PC-3 (cell line): ENCODE data around the gene SPSB1. TPM values are rescaled to one million over a fixed set of nuclear protein-coding genes. Genes with fewer than 3 reads are reported as not detected.

Experiments
- ATAC-seq: fragments of 200-7000 bp; cut with Tn5 transposase; 2 replicates; pipeline ENCODE4 v1.9.1; 2020; ENCODE audit warnings: mild to moderate bottlenecking, moderate library complexity
- BruUV-seq: library from RNA; stranded (reverse); fragments of 400-500 nt; replicated peaks from 2 replicates; lab custom pipeline; 2021; lab: Mats Ljungman, UMichigan
- CTCF ChIA-PET: fragments of 300-600 bp; sonication (Branson Sonifier 250); formaldehyde crosslinking; loops from one replicate; lab custom pipeline; 2022; ENCODE audit warnings: antibody characterized with exemption; lab: Charles Lee
- POLR2A ChIA-PET: fragments of 300-600 bp; sonication (Branson Sonifier 250); formaldehyde crosslinking; loops from one replicate; lab custom pipeline; 2022; ENCODE audit warnings: antibody characterized with exemption; ENCODE audit not compliant: unreplicated experiment; lab: Charles Lee
- DNase-seq: peaks from one replicate; pipeline ENCODE4 v3.0.0-alpha.2; 2015
- H2AFZ ChIP-seq: fragments of 300-600 bp; sonication (generic); 2 replicates; pipeline ENCODE4 v1.6.0; 2016; ENCODE audit warnings: antibody characterized with exemption, low read length
- H3F3A ChIP-seq: fragments of 300-600 bp; sonication (generic); one replicate; pipeline ENCODE4 v1.6.0; 2017; ENCODE audit warnings: antibody characterized with exemption, low read length, control low read depth, mild to moderate bottlenecking; ENCODE audit not compliant: unreplicated experiment
- H3K27ac ChIP-seq: fragments of 300-600 bp; sonication (generic); 2 replicates; pipeline ENCODE4 v1.5.1; 2016; ENCODE audit warnings: mild to moderate bottlenecking, low read length
- H3K27me3 ChIP-seq: fragments of 300-600 bp; sonication (generic); 2 replicates; pipeline ENCODE4 v1.6.1; 2016; ENCODE audit warnings: low read length, mixed read lengths
- H3K36me3 ChIP-seq: fragments of 300-600 bp; sonication (generic); 2 replicates; pipeline ENCODE4 v1.6.1; 2016; ENCODE audit warnings: low read depth, mixed run types, low read length, mixed read lengths
- H3K4me1 ChIP-seq: fragments of 300-600 bp; sonication (generic); 2 replicates; pipeline ENCODE4 v1.5.1; 2016; ENCODE audit warnings: low read length; ENCODE audit not compliant: insufficient read depth
- H3K4me2 ChIP-seq: fragments of 300-600 bp; sonication (generic); 2 replicates; pipeline ENCODE4 v1.6.0; 2016; ENCODE audit warnings: low read length
- H3K4me3 ChIP-seq: fragments of 300-600 bp; sonication (generic); 2 replicates; pipeline ENCODE4 v1.5.1; 2016; ENCODE audit warnings: mild to moderate bottlenecking, low read length, mixed read lengths
- H3K79me2 ChIP-seq: fragments of 300-600 bp; sonication (generic); 2 replicates; pipeline ENCODE4 v1.6.1; 2017; ENCODE audit warnings: low read length, mixed read lengths
- H3K9ac ChIP-seq: fragments of 300-600 bp; sonication (generic); 2 replicates; pipeline ENCODE4 v1.6.0; 2016; ENCODE audit warnings: mild to moderate bottlenecking, low read length
- H3K9me2 ChIP-seq: fragments of 300-600 bp; sonication (generic); replicated peaks from 2 replicates; pipeline ENCODE4 v1.6.1; 2016; ENCODE audit warnings: mixed run types, low read length, mixed read lengths
- H3K9me3 ChIP-seq: fragments of 300-600 bp; sonication (generic); 2 replicates; pipeline ENCODE4 v1.6.1; 2016; ENCODE audit warnings: low read length, mixed read lengths
- H4K20me1 ChIP-seq: fragments of 300-600 bp; sonication (generic); 2 replicates; pipeline ENCODE4 v1.6.1; 2016; ENCODE audit warnings: low read length, mixed read lengths
- EZH2 ChIP-seq: fragments of 300-600 bp; sonication (generic); IDR thresholded peaks from one replicate; pipeline ENCODE4 v1.6.1; 2017; ENCODE audit warnings: antibody characterized with exemption, mild to moderate bottlenecking, low read length; ENCODE audit not compliant: unreplicated experiment
- EZH2phosphoT487 ChIP-seq: fragments of 300-600 bp; sonication (generic); IDR thresholded peaks from 2 replicates; pipeline ENCODE4 v1.6.1; 2018; ENCODE audit warnings: mild to moderate bottlenecking, antibody characterized with exemption, low read length, borderline replicate concordance
- intact Hi-C: fragments of 100-400 bp; cut with micrococcal nuclease; formaldehyde crosslinking; loops from 2 replicates; pipeline ENCODE4 v1.9.0; 2023
- total RNA-seq: library from RNA; depleted of rRNA; stranded (reverse); fragments of >200 nt; gene quantifications from 2 replicates; pipeline ENCODE4 v1.2.3, GENCODE V29; 2014
- TF ChIP-seq, protein P1 (sequence below): fragments of 300-600 bp; sonication (generic); conservative IDR thresholded peaks from 2 replicates; pipeline ENCODE4 v1.5.1; 2017; ENCODE audit warnings: antibody characterized with exemption, low read depth, mild to moderate bottlenecking, low read length

SPSB1 gene
- total RNA-seq, 1 experiment from 2014 or later, result 18.1 TPM

DNA sequence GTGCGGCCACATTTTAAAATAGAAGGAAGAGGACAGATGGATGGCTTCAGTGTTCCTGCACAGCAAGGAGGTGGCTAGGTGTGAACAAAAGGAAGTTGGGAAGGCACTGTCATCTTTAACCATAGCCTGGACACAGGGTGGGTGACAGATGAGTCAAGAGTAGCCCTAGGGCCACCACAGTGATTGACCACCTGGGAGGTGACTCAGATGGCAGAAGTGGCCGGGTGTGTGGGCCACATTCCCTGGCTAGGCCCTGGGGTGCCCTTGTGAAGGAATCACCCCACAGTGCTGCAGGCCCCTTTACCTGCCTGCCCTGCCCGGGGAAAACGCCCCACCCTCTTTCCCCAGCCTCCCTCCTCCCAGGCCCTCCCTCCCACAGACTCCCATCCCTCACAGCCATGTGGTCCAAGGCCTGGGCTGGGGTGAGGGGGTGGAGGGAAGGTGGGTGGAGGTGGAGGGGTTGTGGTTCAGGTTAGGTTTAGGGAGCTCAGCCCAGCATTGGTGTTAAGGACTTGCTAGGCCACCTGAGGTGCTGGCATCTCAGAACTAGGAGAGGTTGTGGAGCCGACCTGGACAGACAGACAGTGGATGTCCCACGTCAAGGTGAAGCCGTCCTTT, 59.1 kb downstream of the SPSB1 start:
- DNase-seq (peak; percentile 18), ATAC-seq (no peak)
- ChIA-PET CTCF (no interaction called here), POLR2A (no interaction called here)
- Histone ChIP-seq H2AFZ (no peak overlapping the region), H3K27ac (no peak overlapping the region), H3K4me1 (peaks cover 24% of the 10 kb centered on the region), H3K36me3 (peaks cover 13% of the 10 kb centered on the region), H3K79me2 (peaks cover 54% of the 10 kb centered on the region), H3K4me2 (no peak overlapping the region), H3K4me3 (no peak overlapping the region), H3F3A (no peaks in the 10 kb centered on the region), H3K9me2 (no peaks in the 10 kb centered on the region), H3K27me3 (no peaks in the 10 kb centered on the region), H3K9me3 (no peaks in the 10 kb centered on the region), H3K9ac (no peak overlapping the region), H4K20me1 (peaks cover 11% of the 10 kb centered on the region; the same call in 1 of the 2 replicates)
- intact Hi-C loops, result no loop called here
- TF ChIP-seq EZH2phosphoT487 (no peak), EZH2 (no peak)
- TF ChIP-seq, protein P1, sequence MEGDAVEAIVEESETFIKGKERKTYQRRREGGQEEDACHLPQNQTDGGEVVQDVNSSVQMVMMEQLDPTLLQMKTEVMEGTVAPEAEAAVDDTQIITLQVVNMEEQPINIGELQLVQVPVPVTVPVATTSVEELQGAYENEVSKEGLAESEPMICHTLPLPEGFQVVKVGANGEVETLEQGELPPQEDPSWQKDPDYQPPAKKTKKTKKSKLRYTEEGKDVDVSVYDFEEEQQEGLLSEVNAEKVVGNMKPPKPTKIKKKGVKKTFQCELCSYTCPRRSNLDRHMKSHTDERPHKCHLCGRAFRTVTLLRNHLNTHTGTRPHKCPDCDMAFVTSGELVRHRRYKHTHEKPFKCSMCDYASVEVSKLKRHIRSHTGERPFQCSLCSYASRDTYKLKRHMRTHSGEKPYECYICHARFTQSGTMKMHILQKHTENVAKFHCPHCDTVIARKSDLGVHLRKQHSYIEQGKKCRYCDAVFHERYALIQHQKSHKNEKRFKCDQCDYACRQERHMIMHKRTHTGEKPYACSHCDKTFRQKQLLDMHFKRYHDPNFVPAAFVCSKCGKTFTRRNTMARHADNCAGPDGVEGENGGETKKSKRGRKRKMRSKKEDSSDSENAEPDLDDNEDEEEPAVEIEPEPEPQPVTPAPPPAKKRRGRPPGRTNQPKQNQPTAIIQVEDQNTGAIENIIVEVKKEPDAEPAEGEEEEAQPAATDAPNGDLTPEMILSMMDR, result no peak
- no TSS peak for BruUV-seq

- POLR2A ChIA-PET, result no interaction called here
- TF ChIP-seq, protein P1, result no peak
- TF ChIP-seq EZH2 (no peak), EZH2phosphoT487 (no peak)
- Histone ChIP-seq H3F3A (no peaks in the 10 kb centered on the region), H3K9me3 (no peaks in the 10 kb centered on the region), H4K20me1 (peaks cover 11% of the 10 kb centered on the region; the same call in 1 of the 2 replicates), H3K4me3 (no peak overlapping the region), H3K27ac (no peak overlapping the region), H3K4me1 (peaks cover 24% of the 10 kb centered on the region), H3K27me3 (no peaks in the 10 kb centered on the region), H2AFZ (no peak overlapping the region), H3K9me2 (no peaks in the 10 kb centered on the region), H3K36me3 (peaks cover 13% of the 10 kb centered on the region), H3K79me2 (peaks cover 47% of the 10 kb centered on the region), H3K4me2 (no peak overlapping the region), H3K9ac (no peak overlapping the region)
- intact Hi-C loops, result no loop called here
- CTCF ChIA-PET, result no interaction called here
- ATAC-seq (no peak), DNase-seq (no peak)
- BruUV-seq, result no TSS peak
These were observed 59.9 kb downstream of the SPSB1 start for GRCh38 chr1:9352377-9353134.

DNA sequence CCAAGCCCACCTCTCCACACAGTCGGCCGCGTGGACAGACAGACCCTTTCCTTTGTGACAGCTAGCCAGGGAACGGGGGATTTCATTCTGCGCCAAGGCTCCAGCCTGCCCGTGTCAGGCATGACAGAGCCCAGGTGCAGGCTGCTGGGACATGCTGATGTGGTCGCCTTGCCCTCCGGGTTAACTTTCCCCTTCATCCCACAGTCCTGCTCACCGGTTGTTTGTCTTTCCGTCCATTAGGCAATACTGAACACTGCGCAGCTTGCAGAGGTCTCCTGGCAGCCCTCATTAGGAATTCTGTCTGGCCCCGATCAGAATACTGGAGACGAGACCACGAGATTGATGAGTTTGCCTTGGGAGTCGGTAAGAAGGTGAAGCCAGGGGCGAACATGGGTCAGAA, 62.8 kb downstream of the SPSB1 start:
- no peak for DNase-seq
- Histone ChIP-seq H3F3A (no peaks in the 10 kb centered on the region), H2AFZ (no peak overlapping the region), H3K4me2 (no peak overlapping the region), H3K79me2 (peaks cover 41% of the 10 kb centered on the region), H3K4me3 (no peak overlapping the region), H3K9me3 (no peaks in the 10 kb centered on the region), H4K20me1 (peaks cover 15% of the 10 kb centered on the region; the same call in 1 of the 2 replicates), H3K9ac (no peak overlapping the region), H3K27ac (no peak overlapping the region), H3K9me2 (no peaks in the 10 kb centered on the region), H3K27me3 (no peaks in the 10 kb centered on the region), H3K36me3 (peaks cover 13% of the 10 kb centered on the region), H3K4me1 (peaks cover 14% of the 10 kb centered on the region)
- no TSS peak for BruUV-seq
- CTCF ChIA-PET, result no interaction called here
- no peak for ATAC-seq
- POLR2A ChIA-PET, result no interaction called here
- TF ChIP-seq, protein P1, result no peak
- TF ChIP-seq EZH2phosphoT487 (no peak), EZH2 (no peak)
- intact Hi-C loops, result no loop called here
